ENCODE results near the gene ACOXL. TPM values are rescaled to one million over a fixed set of nuclear protein-coding genes. Genes with fewer than 3 reads are reported as not detected.

ACOXL gene
- total and polyA plus RNA-seq, 2 donors (not counting 3 experiments of a cell fraction or from before 2014, with no cell fraction given) = not detected

DNA sequence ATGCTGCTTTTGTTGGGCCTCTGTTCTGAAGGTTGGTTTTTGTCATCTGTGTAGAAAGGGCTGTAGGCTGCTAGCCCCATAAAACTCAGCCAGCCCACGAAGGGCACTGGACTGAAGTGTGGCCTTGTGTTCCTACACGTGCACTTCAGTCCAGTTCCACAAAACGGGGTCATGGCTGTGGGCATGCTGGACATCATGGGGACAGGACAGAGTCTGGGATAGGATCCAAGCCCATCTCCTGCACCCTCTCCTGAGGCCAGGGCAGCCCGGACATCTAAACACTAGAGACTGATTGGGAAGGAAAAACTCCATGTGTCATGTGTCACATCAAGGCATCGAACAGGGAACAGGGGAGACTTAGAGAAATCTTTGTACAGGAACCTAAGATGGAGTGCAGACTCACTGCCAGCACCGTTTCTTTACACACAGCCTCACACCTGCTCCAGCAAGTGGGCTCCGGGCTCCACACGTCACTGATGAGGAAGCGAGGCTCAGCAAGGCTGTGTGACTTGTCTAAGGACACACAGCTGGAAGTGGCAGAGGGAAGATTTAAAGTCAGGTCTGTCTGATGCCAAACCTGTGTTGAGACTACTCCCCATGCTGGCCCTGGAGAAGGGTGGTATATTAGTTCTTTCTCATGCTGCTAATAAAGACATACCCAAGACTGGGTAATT lies 313.5 kb downstream of the ACOXL start:
- DNase-seq (ENCODE audit: low read depth, low spot score) (no peak), FAIRE-seq (no peak)
- Histone ChIP-seq H2AFZ (ENCODE audit: low read depth, low read length) (no peak overlapping the region), H3K27me3 (ENCODE audit: control insufficient read depth in 2 of 2, insufficient read depth in 2 of 2, low read length in 2 of 2) (peaks cover 2 to 13% of the 10 kb centered on the region in 2 experiments), H3K4me2 (ENCODE audit: insufficient read depth, low read length) (no peak overlapping the region), H3K9ac (replicated peaks; ENCODE audit: extremely low read depth, insufficient read depth, low read length) (no peak overlapping the region), H3K4me3 (replicated peaks in 1 of 3; ENCODE audit: insufficient read depth in 1 of 3, low read depth in 1 of 3, low read length in 3 of 3) (no peak overlapping the region), H3K79me2 (ENCODE audit: control insufficient read depth, insufficient read depth, low read length) (no peaks in the 10 kb centered on the region), H3K4me1 (ENCODE audit: control insufficient read depth, extremely low read depth, insufficient read depth, low read length) (no peaks in the 10 kb centered on the region), H3K36me3 (ENCODE audit: control insufficient read depth in 2 of 2, extremely low read depth in 1 of 2, insufficient read depth in 2 of 2, low read length in 2 of 2) (no peaks in the 10 kb centered on the region), H3K27ac (ENCODE audit: insufficient read depth, low read depth, low read length) (no peak overlapping the region), H3K9me1 (replicated peaks; ENCODE audit: control insufficient read depth, extremely low read depth, insufficient read depth, low read length) (no peaks in the 10 kb centered on the region), H4K20me1 (replicated peaks; ENCODE audit: control insufficient read depth, extremely low read depth, insufficient read depth, low read length) (no peaks in the 10 kb centered on the region), H3K9me3 (replicated peaks; ENCODE audit: control insufficient read depth, insufficient read depth, low read length) (no peaks in the 10 kb centered on the region)
- intact Hi-C loops (cut with micrococcal nuclease) (no loop called here), dilution Hi-C loops (cut with MboI; ENCODE audit: extremely low pct_ligation_motif_present, low sequenced_read_pairs) (no loop called here)
- BruUV-seq (replicated peaks) = no TSS peak
- ChIA-PET POLR2A (no interaction called here), CTCF (no interaction called here)
- TF ChIP-seq POLR2AphosphoS5 (IDR thresholded peaks at IDR 0.05; ENCODE audit: insufficient read depth, low read depth, low read length) (no peak), EZH2 (IDR thresholded peaks at IDR 0.05; ENCODE audit: borderline replicate concordance, low read depth, low read length, severe bottlenecking) (no peak), JUN (IDR thresholded peaks at IDR 0.05; ENCODE audit: borderline replicate concordance, insufficient read depth, insufficient read length, low read depth) (no peak)
- TF ChIP-seq, protein P1, sequence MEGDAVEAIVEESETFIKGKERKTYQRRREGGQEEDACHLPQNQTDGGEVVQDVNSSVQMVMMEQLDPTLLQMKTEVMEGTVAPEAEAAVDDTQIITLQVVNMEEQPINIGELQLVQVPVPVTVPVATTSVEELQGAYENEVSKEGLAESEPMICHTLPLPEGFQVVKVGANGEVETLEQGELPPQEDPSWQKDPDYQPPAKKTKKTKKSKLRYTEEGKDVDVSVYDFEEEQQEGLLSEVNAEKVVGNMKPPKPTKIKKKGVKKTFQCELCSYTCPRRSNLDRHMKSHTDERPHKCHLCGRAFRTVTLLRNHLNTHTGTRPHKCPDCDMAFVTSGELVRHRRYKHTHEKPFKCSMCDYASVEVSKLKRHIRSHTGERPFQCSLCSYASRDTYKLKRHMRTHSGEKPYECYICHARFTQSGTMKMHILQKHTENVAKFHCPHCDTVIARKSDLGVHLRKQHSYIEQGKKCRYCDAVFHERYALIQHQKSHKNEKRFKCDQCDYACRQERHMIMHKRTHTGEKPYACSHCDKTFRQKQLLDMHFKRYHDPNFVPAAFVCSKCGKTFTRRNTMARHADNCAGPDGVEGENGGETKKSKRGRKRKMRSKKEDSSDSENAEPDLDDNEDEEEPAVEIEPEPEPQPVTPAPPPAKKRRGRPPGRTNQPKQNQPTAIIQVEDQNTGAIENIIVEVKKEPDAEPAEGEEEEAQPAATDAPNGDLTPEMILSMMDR (IDR thresholded peaks at IDR 0.05; ENCODE audit: extremely low read depth in 1 of 2, insufficient read depth in 1 of 2, low read depth in 1 of 2, low read length in 2 of 2) = no peak
- TF ChIP-seq, protein P2, sequence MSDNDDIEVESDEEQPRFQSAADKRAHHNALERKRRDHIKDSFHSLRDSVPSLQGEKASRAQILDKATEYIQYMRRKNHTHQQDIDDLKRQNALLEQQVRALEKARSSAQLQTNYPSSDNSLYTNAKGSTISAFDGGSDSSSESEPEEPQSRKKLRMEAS (IDR thresholded peaks at IDR 0.05; ENCODE audit: insufficient read depth, insufficient read length) = no peak
